ENCODE measurements around the gene BTG2.

The BTG2 gene

GRCh38 chr1:203276916-203277545 lies 28.3 kb upstream of the BTG2 start:
- DNase-seq (ENCODE audit: low spot score): no peak

GRCh38 chr1:203278082-203278884 lies 27.0 kb upstream of the BTG2 start:
- peak; percentile 45 for DNase-seq (ENCODE audit: low spot score)

GRCh38 chr1:203278885-203279406 lies 26.4 kb upstream of the BTG2 start:
- DNase-seq (ENCODE audit: low spot score): no peak

- no peak for DNase-seq (ENCODE audit: low spot score)
Measured at GRCh38 chr1:203280061-203280460, 25.3 kb upstream of the BTG2 start.

- no peak for DNase-seq (ENCODE audit: low spot score)
Measured at GRCh38 chr1:203281033-203281432, 24.3 kb upstream of the BTG2 start.

GRCh38 chr1:203281851-203282661 lies 23.3 kb upstream of the BTG2 start:
- DNase-seq (ENCODE audit: low spot score): no peak

GRCh38 chr1:203282720-203283542 lies 22.4 kb upstream of the BTG2 start:
- no peak for DNase-seq (ENCODE audit: low spot score)

- no peak for DNase-seq (ENCODE audit: low spot score)
Measured at GRCh38 chr1:203283597-203283996, 21.7 kb upstream of the BTG2 start.

- no peak for DNase-seq (ENCODE audit: low spot score)
Measured at GRCh38 chr1:203284411-203285123, 20.8 kb upstream of the BTG2 start.

- no peak for DNase-seq (ENCODE audit: low spot score)
Measured at GRCh38 chr1:203286161-203286984, 18.9 kb upstream of the BTG2 start.

GRCh38 chr1:203287109-203287893 lies 18.0 kb upstream of the BTG2 start:
- DNase-seq (ENCODE audit: low spot score): peak; percentile 79

- DNase-seq (ENCODE audit: low spot score): no peak
Measured at GRCh38 chr1:203287898-203288297, 17.4 kb upstream of the BTG2 start.

- DNase-seq (ENCODE audit: low spot score): no peak
Measured at GRCh38 chr1:203288400-203288799, 16.9 kb upstream of the BTG2 start.

- peak; percentile 93 for DNase-seq (ENCODE audit: low spot score)
Measured at GRCh38 chr1:203289281-203289981, 15.9 kb upstream of the BTG2 start.

- no peak for DNase-seq (ENCODE audit: low spot score)
Measured at GRCh38 chr1:203289982-203290260, 15.4 kb upstream of the BTG2 start.

GRCh38 chr1:203290261-203291089 lies 14.8 kb upstream of the BTG2 start:
- peak; percentile 95 for DNase-seq (ENCODE audit: low spot score)

- no peak for DNase-seq (ENCODE audit: low spot score)
Measured at GRCh38 chr1:203291201-203292096, 13.9 kb upstream of the BTG2 start.

All from CD4-positive, alpha-beta T cell treated with Interleukin-15 for 4 hours (primary cell).